Esophagus muscularis mucosa (tissue), 4 donors: Measurements from ENCODE around the gene ZSWIM6. TPM values are rescaled to one million over a fixed set of nuclear protein-coding genes. Genes with fewer than 3 reads are reported as not detected.

Experiments used
- DNase-seq: peaks from one replicate; pipeline ENCODE4 v3.0.0-alpha.2; 2017; ENCODE audit errors: extremely low spot score
- H3K27ac ChIP-seq, 4 donors: fragments of 200-600 bp; sonication (generic); replicated peaks in 1 of 4; 1 replicate in 3 of 4; 2 replicates in 1 of 4; pipeline ENCODE4 v1.5.1; 2016 to 2019; ENCODE audit warnings: mild to moderate bottlenecking in 1 of 4
- H3K27me3 ChIP-seq, 4 donors: fragments of 200-600 bp; sonication (generic); one replicate each; pipeline versions ENCODE4 v1.5.1 to v1.6.0; 2016 to 2019
- H3K36me3 ChIP-seq, 4 donors: fragments of 200-600 bp; sonication (generic); one replicate each; pipeline ENCODE4 v1.5.1; 2016 to 2019
- H3K4me1 ChIP-seq, 4 donors: fragments of 200-600 bp; sonication (generic); one replicate each; pipeline ENCODE4 v1.5.1; 2016 to 2019
- H3K4me3 ChIP-seq, 4 donors: fragments of 200-600 bp; sonication (generic); 1 replicate in 2 of 4; 2 replicates in 2 of 4; pipeline ENCODE4 v1.5.1; 2016 to 2019; ENCODE audit warnings: mild to moderate bottlenecking in 4 of 4, moderate library complexity in 1 of 4
- H3K9me3 ChIP-seq, 4 donors: fragments of 200-600 bp; sonication (generic); 1 replicate in 3 of 4; 2 replicates in 1 of 4; pipeline ENCODE4 v1.5.1; 2016 to 2019
- CTCF ChIP-seq, 3 experiments: fragments of 200-600 bp in 2 of 3; fragments of 450-650 bp in 1 of 3; sonication (generic) in 2 of 3; IDR thresholded peaks; one replicate each; pipeline ENCODE4 v1.5.1; 2017 to 2019; ENCODE audit warnings: antibody characterized with exemption in 3 of 3, mild to moderate bottlenecking in 2 of 3, moderate library complexity in 1 of 3
- EP300 ChIP-seq: sonication (generic); formaldehyde crosslinking; IDR thresholded peaks from one replicate; pipeline ENCODE4 v1.6.1; 2017; ENCODE audit warnings: antibody characterized with exemption
- POLR2A ChIP-seq: fragments of 450-650 bp; IDR thresholded peaks from one replicate; pipeline ENCODE4 v1.6.1; 2017; ENCODE audit warnings: antibody characterized with exemption, moderate library complexity, mild to moderate bottlenecking, low read depth
- POLR2AphosphoS5 ChIP-seq, 2 donors: sonication (generic); formaldehyde crosslinking; IDR thresholded peaks; one replicate each; pipeline ENCODE4 v1.6.1; 2017; ENCODE audit warnings: antibody characterized with exemption in 2 of 2
- WGBS: methylation state at CpG from one replicate; pipeline ENCODE4 v1.1.5; 2018; 5-methylcytosine and 5-hydroxymethylcytosine counted together
- intact Hi-C: fragments of 100-400 bp; cut with DNase I; formaldehyde crosslinking; loops from one replicate; pipeline ENCODE4 v1.15.1; 2023
- total RNA-seq, 4 donors: library from RNA; depleted of rRNA; stranded (reverse); fragments of >200 nt; gene quantifications; one replicate each; pipeline versions ENCODE4 v1.1.0 to v1.2.1, GENCODE V29; 2016

Gene ZSWIM6
- total RNA-seq, 4 donors from 2014 or later = 10.2 to 16.4 (median 12.5) TPM

DNA sequence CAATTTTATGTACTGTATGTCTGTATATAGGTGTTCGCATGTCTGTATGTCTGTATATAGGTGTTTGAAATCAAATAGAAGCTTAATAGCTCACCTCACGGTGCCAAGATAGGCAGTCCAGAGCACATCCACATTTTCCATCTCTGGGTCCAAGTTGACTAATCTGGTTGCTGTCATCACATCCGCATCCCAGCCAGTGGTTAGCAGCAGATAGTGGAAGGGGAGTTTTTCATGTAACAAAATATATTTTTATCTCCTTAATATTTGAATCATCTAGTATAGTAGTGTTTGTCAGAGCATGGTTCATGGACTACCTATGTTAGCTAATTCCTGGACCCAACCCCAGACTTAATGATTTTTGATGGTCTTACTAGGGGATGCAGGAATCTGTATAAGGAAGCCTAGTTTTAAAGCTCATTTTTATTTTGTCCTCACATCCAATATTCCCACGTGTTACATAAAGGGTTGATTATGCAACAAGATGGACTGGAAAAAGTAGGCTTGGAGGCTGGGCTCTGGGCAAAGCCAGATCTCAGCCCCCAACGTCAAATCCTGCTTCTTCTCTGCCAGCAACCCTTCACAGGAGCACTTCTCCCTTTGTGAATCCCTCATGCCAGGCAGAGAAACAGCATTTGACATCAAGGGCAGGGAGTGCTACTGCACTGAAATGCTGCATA lies 219.7 kb downstream of the ZSWIM6 start:
- no peaks in the 10 kb centered on the region for H3K27me3 ChIP-seq
- peaks cover 0 to 18% (median 11%) of the 10 kb centered on the region in 4 donors for H3K4me1 ChIP-seq
- H3K27ac ChIP-seq = no peak overlapping the region
- no peaks in the 10 kb centered on the region for H3K36me3 ChIP-seq
- H3K4me3 ChIP-seq = no peak overlapping the region
- no peaks in the 10 kb centered on the region for H3K9me3 ChIP-seq
- WGBS = 67% methylated on average over 5 of the region's 5 CpGs
- DNase-seq = no peak
- TF ChIP-seq POLR2AphosphoS5 (IDR thresholded peaks at IDR 0.05) (no peak), CTCF (IDR thresholded peaks at IDR 0.05) (no peak), EP300 (no peak), POLR2A (no peak)
- intact Hi-C loops = no loop called here

DNA sequence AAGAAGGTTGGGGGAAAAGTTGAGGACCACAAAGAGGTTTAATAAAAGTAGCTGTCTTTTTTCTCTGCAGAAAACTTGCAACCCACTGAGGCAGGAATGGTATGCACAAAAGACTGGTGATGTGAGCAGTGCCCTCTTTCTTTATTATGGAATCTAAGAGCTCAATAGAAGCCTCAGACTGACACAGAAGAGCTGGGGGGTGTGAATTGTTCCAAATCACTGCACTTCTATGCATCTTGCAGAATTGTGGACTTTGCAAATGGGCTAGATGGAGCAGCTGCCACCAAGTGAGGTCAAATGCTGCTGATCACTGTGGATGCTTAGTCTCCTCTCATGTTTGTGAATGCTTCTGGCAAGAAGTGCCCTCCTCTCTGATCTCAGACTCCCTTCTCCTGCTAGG lies 227.1 kb downstream of the ZSWIM6 start:
- DNase-seq = no peak
- Histone ChIP-seq H3K36me3 (no peaks in the 10 kb centered on the region), H3K9me3 (no peaks in the 10 kb centered on the region), H3K4me1 (no peaks in the 10 kb centered on the region), H3K4me3 (no peak overlapping the region), H3K27ac (no peak overlapping the region), H3K27me3 (no peaks in the 10 kb centered on the region)
- intact Hi-C loops = no loop called here
- TF ChIP-seq EP300 (no peak), POLR2AphosphoS5 (IDR thresholded peaks at IDR 0.05) (no peak), POLR2A (no peak), CTCF (IDR thresholded peaks at IDR 0.05) (no peak)

- 94% methylated on average over 1 of the region's 1 CpG for WGBS
- H3K27ac ChIP-seq = no peak overlapping the region
- H3K9me3 ChIP-seq = no peaks in the 10 kb centered on the region
- TF ChIP-seq POLR2A (no peak), POLR2AphosphoS5 (IDR thresholded peaks at IDR 0.05) (no peak), CTCF (IDR thresholded peaks at IDR 0.05) (no peak), EP300 (no peak)
- H3K36me3 ChIP-seq = no peaks in the 10 kb centered on the region
- no peaks in the 10 kb centered on the region for H3K27me3 ChIP-seq
- intact Hi-C loops = no loop called here
- no peak overlapping the region for H3K4me3 ChIP-seq
- DNase-seq = no peak
- no peaks in the 10 kb centered on the region for H3K4me1 ChIP-seq
These were observed 227.7 kb downstream of the ZSWIM6 start for GRCh38 chr5:61559722-61560121.

- Histone ChIP-seq H3K27me3 (no peaks in the 10 kb centered on the region), H3K4me3 (no peak overlapping the region), H3K4me1 (no peaks in the 10 kb centered on the region), H3K27ac (no peak overlapping the region), H3K9me3 (no peaks in the 10 kb centered on the region), H3K36me3 (no peaks in the 10 kb centered on the region)
- DNase-seq = no peak
- no peak for TF ChIP-seq EP300
- TF ChIP-seq POLR2A = no peak
- no peak for TF ChIP-seq POLR2AphosphoS5 (IDR thresholded peaks at IDR 0.05)
- no peak for TF ChIP-seq CTCF (IDR thresholded peaks at IDR 0.05)
- WGBS = 94% methylated on average over 3 of the region's 3 CpGs
- intact Hi-C loops = no loop called here
These were observed 231.3 kb downstream of the ZSWIM6 start for GRCh38 chr5:61563401-61563800.

GRCh38 chr5:61567337-61567736 lies 235.3 kb downstream of the ZSWIM6 start:
- H3K4me3 ChIP-seq = no peak overlapping the region
- no peak for DNase-seq
- no peaks in the 10 kb centered on the region for H3K27me3 ChIP-seq
- no peaks in the 10 kb centered on the region for H3K9me3 ChIP-seq
- H3K36me3 ChIP-seq = no peaks in the 10 kb centered on the region
- WGBS = 87% methylated on average over 5 of the region's 5 CpGs
- no peak for TF ChIP-seq CTCF (IDR thresholded peaks at IDR 0.05)
- TF ChIP-seq EP300 = no peak
- TF ChIP-seq POLR2AphosphoS5 (IDR thresholded peaks at IDR 0.05) = no peak
- TF ChIP-seq POLR2A = no peak
- no peaks in the 10 kb centered on the region for H3K4me1 ChIP-seq
- intact Hi-C loops = no loop called here
- H3K27ac ChIP-seq = no peak overlapping the region
